Cerebellar nuclear complex (tissue), 1 donor: ENCODE measurements around the gene RRAGA.
"Not testable (repeated sequence)": the region's sequence is repeated elsewhere in the genome, so short reads cannot be mapped to it uniquely, and the experiment has no call there.

Source experiments
- DNase-seq, 2 experiments: peaks; one replicate each; lab custom pipeline; 2025; lab: John Stamatoyannopoulos, UW

Gene RRAGA

DNA sequence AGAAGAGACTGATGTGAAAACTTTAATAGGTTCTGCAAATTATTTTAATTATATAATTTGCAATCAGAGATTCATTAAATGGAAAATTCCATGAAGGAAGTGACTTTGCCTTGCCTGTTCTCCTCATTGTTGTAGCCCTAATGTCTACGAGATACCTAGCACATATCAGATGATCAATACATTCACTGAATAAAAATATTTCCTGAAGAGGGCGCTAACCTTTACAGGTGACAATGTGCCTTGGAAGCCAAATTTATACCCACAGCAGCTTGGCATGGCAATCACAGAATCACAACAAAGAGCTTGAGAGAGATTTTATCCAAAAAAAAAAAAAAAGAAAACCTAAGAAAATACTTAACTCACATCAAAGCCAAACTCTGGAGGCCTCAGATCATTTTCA lies 36.1 kb downstream of the RRAGA start:
- no peak for DNase-seq

DNA sequence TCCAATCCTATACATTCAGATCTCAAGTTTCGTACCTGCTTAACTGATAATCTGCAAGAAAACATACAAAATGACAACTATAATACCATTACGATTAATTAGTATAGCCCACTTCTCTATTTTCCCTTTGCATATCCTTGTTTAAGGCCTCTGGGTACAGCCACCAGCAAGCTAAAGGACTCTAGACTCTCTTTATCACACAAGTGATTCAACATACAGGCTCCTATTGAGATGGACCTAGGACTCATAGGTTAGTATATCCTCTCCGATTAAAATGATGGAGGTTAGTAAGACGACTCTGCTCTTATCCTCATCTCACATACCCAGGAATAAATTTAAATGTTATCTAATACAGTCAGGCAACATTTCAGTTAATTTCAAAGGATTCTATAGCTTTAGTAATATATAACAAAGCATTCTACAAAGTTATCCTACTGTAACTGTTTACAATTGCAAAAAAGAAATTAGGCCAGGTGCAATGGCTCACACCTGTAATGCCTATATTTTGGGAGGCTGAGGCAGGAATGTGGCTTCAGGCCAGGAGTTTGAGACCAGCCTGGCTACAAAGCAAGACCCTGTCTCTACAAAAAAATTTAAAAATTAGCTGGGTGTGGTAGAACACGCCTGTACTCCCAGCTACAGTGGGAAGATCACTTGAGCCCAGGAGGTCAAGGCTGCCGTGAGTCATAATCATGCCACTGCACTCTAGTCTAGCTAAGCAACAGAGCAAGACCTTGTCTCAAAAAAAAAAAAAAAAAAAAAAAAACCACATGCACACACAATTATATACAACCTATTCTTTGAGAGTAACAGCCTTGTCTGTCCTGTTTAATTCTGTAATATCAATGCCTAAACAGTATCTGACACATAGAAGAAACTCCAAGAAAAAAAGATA lies 38.1 kb downstream of the RRAGA start:
- no peak for DNase-seq

DNA sequence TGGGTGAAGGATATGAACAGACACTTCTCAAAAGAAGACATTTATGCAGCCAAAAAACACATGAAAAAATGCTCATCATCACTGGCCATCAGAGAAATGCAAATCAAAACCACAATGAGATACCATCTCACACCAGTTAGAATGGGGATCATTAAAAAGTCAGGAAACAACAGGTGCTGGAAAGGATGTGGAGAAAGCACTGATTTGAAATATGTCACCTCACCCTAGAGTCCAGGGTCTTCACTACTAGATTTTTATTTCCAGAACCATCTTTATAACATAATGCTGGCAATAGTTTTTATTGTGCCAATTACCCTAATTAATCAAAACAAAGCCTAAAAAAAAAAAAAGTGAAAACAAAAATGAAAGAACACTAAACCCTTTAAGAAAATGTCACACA lies 48.2 kb downstream of the RRAGA start:
- not testable (repeated sequence) for DNase-seq
